ENCODE results near the gene MEGF9.
A peak's percentile ranks its signal among the peaks of the same experiment; 100 is the strongest.

MEGF9 gene

GRCh38 chr9:120676767-120677402 lies 37.4 kb downstream of the MEGF9 start:
- TF ChIP-seq CTCF (conservative IDR thresholded peaks at IDR 0.05), result no peak
- no peak overlapping the region for H3K27ac ChIP-seq

GRCh38 chr9:120668399-120668798 lies 45.9 kb downstream of the MEGF9 start:
- H3K27ac ChIP-seq, result no peak overlapping the region
- no peak for TF ChIP-seq CTCF (conservative IDR thresholded peaks at IDR 0.05)

GRCh38 chr9:120663950-120664349 lies 50.3 kb downstream of the MEGF9 start:
- peak overlapping the region; percentile 48 for H3K27ac ChIP-seq
- no peak for TF ChIP-seq CTCF (conservative IDR thresholded peaks at IDR 0.05)

- H3K27ac ChIP-seq, result peak overlapping the region; percentile 48
- no peak for TF ChIP-seq CTCF (conservative IDR thresholded peaks at IDR 0.05)
Observed at GRCh38 chr9:120663380-120663779, 50.9 kb downstream of the MEGF9 start.

- TF ChIP-seq CTCF (conservative IDR thresholded peaks at IDR 0.05), result no peak
- H3K27ac ChIP-seq, result no peak overlapping the region
Observed at GRCh38 chr9:120662513-120662912, 51.8 kb downstream of the MEGF9 start.

GRCh38 chr9:120659676-120660075 lies 54.6 kb downstream of the MEGF9 start:
- H3K27ac ChIP-seq, result no peak overlapping the region
- TF ChIP-seq CTCF (conservative IDR thresholded peaks at IDR 0.05), result no peak

- no peak for TF ChIP-seq CTCF (conservative IDR thresholded peaks at IDR 0.05)
- H3K27ac ChIP-seq, result no peak overlapping the region
Observed at GRCh38 chr9:120659209-120659608, 55.1 kb downstream of the MEGF9 start.
